AG04449 (cell line): ENCODE results near the gene MLST8.

Experiments used
- CTCF ChIA-PET: fragments of 350-600 bp; formaldehyde crosslinking; extraction: SDS; loops from one replicate; lab custom pipeline; 2021; ENCODE audit warnings: antibody characterized with exemption; lab: Yijun Ruan, JAX
- POLR2A ChIA-PET: fragments of 400-600, 350-600 bp; formaldehyde crosslinking; extraction: SDS; loops from one replicate; lab custom pipeline; 2020; ENCODE audit warnings: antibody characterized with exemption, inconsistent platforms; lab: Yijun Ruan, JAX
- DNase-seq: peaks from one replicate; pipeline ENCODE4 v3.0.0-alpha.2; 2010; ENCODE audit warnings: low read depth, low spot score
- H3K4me3 ChIP-seq: 2 replicates; pipeline ENCODE4 v1.5.1; 2011; ENCODE audit warnings: low read depth, mild to moderate bottlenecking, control low read depth, low read length
- TF ChIP-seq, protein P1 (sequence below): IDR thresholded peaks from one replicate; pipeline ENCODE4 v1.5.1; 2011; ENCODE audit warnings: mild to moderate bottlenecking, moderate library complexity, low read length, control low read depth, inconsistent platforms; ENCODE audit not compliant: insufficient read depth; ENCODE audit errors: missing control alignments

Gene MLST8

DNA sequence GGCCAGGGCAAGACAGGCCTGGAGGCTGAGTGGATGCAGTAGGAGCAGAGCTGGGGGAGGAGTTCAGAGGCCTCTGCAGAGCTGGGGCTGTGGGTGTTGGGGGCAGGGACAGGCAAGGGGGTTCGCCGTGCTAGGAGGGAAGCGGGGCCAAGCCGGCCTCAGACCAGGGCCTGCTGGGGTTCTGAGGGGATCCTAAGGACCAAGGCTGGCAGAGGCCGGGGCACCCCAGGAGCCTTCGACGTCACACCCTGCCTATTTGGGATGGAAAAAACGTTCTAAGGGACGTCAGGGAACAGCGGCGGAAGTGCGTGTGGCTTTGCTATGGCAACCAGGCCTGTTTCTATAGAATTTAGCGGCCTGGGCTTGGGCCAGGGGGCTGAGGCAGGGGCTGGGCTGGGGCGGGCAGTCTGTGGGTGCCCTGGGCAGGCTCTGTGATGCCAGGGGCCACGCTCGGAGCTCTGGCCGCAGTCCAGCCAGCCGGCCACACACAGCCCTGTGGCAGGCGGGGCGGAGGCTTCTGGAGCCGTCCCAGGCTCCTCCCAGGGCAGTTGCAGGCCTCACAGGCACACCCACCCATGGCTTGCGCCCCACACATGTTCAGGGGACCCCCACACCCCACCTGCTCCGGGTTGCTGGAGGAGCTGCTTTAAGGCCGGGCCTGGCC, 45.9 kb upstream of the MLST8 start:
- POLR2A ChIA-PET: no interaction called here
- TF ChIP-seq, protein P1, sequence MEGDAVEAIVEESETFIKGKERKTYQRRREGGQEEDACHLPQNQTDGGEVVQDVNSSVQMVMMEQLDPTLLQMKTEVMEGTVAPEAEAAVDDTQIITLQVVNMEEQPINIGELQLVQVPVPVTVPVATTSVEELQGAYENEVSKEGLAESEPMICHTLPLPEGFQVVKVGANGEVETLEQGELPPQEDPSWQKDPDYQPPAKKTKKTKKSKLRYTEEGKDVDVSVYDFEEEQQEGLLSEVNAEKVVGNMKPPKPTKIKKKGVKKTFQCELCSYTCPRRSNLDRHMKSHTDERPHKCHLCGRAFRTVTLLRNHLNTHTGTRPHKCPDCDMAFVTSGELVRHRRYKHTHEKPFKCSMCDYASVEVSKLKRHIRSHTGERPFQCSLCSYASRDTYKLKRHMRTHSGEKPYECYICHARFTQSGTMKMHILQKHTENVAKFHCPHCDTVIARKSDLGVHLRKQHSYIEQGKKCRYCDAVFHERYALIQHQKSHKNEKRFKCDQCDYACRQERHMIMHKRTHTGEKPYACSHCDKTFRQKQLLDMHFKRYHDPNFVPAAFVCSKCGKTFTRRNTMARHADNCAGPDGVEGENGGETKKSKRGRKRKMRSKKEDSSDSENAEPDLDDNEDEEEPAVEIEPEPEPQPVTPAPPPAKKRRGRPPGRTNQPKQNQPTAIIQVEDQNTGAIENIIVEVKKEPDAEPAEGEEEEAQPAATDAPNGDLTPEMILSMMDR: no peak
- no peak overlapping the region for H3K4me3 ChIP-seq
- CTCF ChIA-PET: no interaction called here
- DNase-seq: no peak

DNA sequence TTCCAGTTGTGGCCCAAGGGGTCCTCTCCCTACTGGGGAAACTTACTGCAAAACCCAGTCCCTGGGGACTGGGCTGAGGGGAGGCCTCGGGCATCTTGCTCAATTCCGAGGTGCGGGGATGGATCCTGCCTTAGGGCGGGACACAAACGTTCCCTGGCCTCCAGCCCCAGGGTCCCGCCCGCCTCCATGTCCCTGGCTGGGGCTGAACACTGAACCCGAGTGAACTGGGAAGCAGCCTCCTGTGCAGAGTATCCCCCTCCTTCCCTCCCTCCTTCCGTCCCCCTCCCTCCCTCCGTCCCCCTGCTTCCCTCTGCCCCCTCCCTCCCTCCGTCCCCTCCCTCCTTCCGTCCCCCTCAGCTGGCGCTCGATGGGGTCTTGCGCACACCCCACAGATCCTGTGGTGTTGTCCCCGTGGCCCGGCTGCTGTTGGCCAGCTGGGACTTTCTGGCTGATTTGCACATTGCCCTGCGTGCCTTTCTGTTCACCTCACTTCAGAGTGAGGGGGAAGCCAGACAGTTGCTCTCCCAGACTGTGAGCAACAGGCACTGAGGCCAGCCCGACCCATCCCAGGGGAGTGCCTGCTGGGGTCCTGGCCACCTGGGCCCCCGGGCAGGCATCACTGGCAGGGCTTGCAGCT, 44.2 kb upstream of the MLST8 start:
- POLR2A ChIA-PET: interaction anchor here (0.9 kb wide), 1 partner anchor 196 kb away, joined by 3 read pairs; the partner anchor contains the start of gene RPS2
- CTCF ChIA-PET: no interaction called here
- H3K4me3 ChIP-seq: no peak overlapping the region
- TF ChIP-seq, protein P1: no peak
- no peak for DNase-seq

DNA sequence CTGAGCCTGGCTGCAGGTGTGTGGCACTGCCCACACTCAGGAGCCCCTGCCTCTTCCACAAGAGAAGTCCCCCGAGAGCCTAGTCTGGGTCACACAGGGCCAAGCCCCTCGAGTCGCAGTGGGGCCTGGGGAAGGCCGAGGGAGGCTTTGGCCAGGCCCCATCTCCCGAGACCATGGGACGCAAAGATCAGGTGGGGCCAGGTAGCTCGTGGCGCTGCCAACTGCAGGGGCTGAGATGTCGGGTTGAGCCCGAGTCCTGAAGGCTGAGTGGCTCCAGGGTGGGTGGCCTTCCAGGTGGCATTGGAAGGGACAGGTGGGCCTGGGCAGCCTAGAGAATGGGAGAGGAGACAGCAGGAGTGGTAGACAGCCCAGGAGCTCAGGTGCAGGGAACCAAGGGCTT, 43.3 kb upstream of the MLST8 start:
- TF ChIP-seq, protein P1: no peak
- no peak overlapping the region for H3K4me3 ChIP-seq
- ChIA-PET POLR2A (interaction anchor here (0.9 kb wide), 1 partner anchor 197 kb away, joined by 3 read pairs; the partner anchor contains the start of gene RPS2), CTCF (no interaction called here)
- DNase-seq: no peak

DNA sequence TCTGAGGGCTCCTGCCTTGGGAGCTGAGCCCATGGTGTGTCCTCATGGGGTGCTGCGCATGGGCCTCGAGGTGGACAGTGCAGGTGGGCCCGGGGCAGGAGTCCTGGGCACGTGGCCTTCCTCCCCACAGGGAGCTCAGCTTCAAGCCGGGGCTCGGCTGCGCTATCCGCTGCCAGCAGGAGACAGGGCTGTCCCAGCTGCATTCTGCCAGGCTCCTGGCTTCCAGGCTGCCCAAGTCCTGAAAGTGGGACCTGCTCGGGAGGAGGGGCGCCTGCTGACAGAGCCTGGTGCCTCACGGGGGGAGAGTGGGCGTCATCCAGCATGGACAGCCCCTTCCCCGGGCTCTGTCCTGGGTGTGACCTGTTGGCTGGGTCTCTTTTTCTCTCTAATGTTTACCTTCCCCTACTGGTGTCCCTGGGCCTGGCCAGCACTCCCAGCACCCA, 42.6 kb upstream of the MLST8 start:
- TF ChIP-seq, protein P1: no peak
- ChIA-PET CTCF (no interaction called here), POLR2A (no interaction called here)

DNA sequence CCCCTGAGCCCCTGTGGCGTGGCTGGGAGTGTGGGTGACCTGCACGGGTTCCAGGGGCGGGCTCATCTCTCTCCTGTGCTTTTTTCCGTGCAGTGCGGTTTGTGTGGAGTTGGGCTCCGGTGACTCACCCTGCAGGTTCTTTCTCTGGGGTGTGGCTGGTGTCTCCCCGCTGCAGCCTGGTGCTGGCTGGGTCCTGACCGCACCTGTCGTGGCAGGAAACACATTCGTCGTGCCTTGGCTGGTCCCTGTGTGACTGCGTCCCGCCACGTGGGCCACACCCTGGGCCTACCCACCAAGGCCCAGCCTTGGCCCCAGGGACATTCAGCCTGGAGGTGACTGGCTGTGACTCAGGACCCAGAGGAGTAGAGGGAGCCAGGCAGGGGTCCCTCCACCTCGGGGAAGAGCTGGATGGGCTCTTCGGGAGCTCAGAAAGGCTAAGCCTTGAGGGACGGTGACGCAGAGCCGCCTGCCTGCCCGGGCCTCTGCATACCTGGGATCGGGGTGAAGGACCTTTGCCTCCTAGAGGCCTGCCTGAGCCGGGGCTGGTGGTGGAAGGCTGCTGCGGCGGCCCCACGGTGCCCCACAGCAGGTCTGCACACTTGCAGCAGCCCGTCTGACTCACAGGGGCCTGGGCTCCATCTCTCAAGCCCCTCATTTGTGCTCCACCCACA, 41.9 kb upstream of the MLST8 start:
- H3K4me3 ChIP-seq: no peak overlapping the region

More for the DNA sequence above, 42.6 kb upstream of the MLST8 start:
- no peak for DNase-seq
- no peak overlapping the region for H3K4me3 ChIP-seq

More for the DNA sequence above, 41.9 kb upstream of the MLST8 start:
- TF ChIP-seq, protein P1: no peak
- CTCF ChIA-PET: no interaction called here
- DNase-seq: no peak
- POLR2A ChIA-PET: interaction anchor here (1.3 kb wide), 1 partner anchor 8 kb away, joined by 4 read pairs; the partner anchor contains the start of gene TRAF7
